ENCODE results near the gene COX19. TPM values are rescaled to one million over a fixed set of nuclear protein-coding genes. Genes with fewer than 3 reads are reported as not detected.

COX19 gene
- total RNA-seq (9.2 and 11.7 TPM in 2 replicates), polyA plus RNA-seq (4.0 and 4.3 TPM in 2 replicates), polyA minus RNA-seq (ENCODE audit: low replicate concordance) (1.6 and 4.4 TPM in 2 replicates)
- 5.0 and 5.3 TPM in 2 replicates for polyA plus RNA-seq (2012)

- Histone ChIP-seq H3K27ac (ENCODE audit: insufficient read depth, low read length) (peak within 1 kb of the TSS; percentile 98), H4K20me1 (ENCODE audit: control insufficient read depth, extremely low read depth, insufficient read depth, low read length) (no peaks in the 10 kb centered on the region), H3K9ac (ENCODE audit: insufficient read depth, low read length) (peak within 1 kb of the TSS; percentile 99), H2AFZ (ENCODE audit: low read length) (peak within 1 kb of the TSS; percentile 67), H3K4me2 (ENCODE audit: extremely low read depth, insufficient read depth, low read length) (peak within 1 kb of the TSS; percentile 97), H3K36me3 (ENCODE audit: control insufficient read depth, insufficient read depth, low read length) (peaks cover 11% of the 10 kb centered on the region), H3K79me2 (ENCODE audit: control insufficient read depth, insufficient read depth, low read length) (peaks cover 41% of the 10 kb centered on the region), H3K4me1 (ENCODE audit: control insufficient read depth, extremely low read depth, insufficient read depth, low read length) (peaks cover 3% of the 10 kb centered on the region), H3K4me3 (replicated peaks in 1 of 4; ENCODE audit: control extremely low read depth in 1 of 4, insufficient read depth in 1 of 4, low read depth in 3 of 4, low read length in 4 of 4) (peak within 1 kb of the TSS; percentile 66 to 98 (median 86)), H3K27me3 (ENCODE audit: control insufficient read depth, insufficient read depth, low read length) (no peaks in the 10 kb centered on the region), H3K9me3 (ENCODE audit: control insufficient read depth, insufficient read depth, low read depth, low read length) (no peaks in the 10 kb centered on the region)
- peak; percentile 87 to 89 for DNase-seq (ENCODE audit: low read depth in 2 of 2)
- no peak for TF ChIP-seq CTCF (conservative IDR thresholded peaks at IDR 0.05 in 1 of 2, IDR thresholded peaks at IDR 0.05 in 1 of 2; ENCODE audit: low read depth in 1 of 2, low read length in 2 of 2)
- TF ChIP-seq EZH2 (IDR thresholded peaks at IDR 0.05; ENCODE audit: low read length, missing control alignments), result no peak
Measured at GRCh38 chr7:974820-975681, at the start of gene COX19. TSS of gene COX19 (minus strand) at chr7:975549. CDS start at chr7:975509, 40 bp downstream.

- H3K9ac ChIP-seq (ENCODE audit: insufficient read depth, low read length), result no peak overlapping the region
- no peak for DNase-seq (ENCODE audit: low read depth in 2 of 2)
- peaks cover 5% of the 10 kb centered on the region for H3K4me1 ChIP-seq (ENCODE audit: control insufficient read depth, extremely low read depth, insufficient read depth, low read length)
- H3K27ac ChIP-seq (ENCODE audit: insufficient read depth, low read length), result no peak overlapping the region
- TF ChIP-seq CTCF (conservative IDR thresholded peaks at IDR 0.05 in 1 of 2, IDR thresholded peaks at IDR 0.05 in 1 of 2; ENCODE audit: low read depth in 1 of 2, low read length in 2 of 2) (no peak), EZH2 (IDR thresholded peaks at IDR 0.05; ENCODE audit: low read length, missing control alignments) (no peak)
- H3K27me3 ChIP-seq (ENCODE audit: control insufficient read depth, insufficient read depth, low read length), result no peaks in the 10 kb centered on the region
- H3K4me3 ChIP-seq (replicated peaks in 1 of 4; ENCODE audit: control extremely low read depth in 1 of 4, insufficient read depth in 1 of 4, low read depth in 3 of 4, low read length in 4 of 4), result no peak overlapping the region
- H3K79me2 ChIP-seq (ENCODE audit: control insufficient read depth, insufficient read depth, low read length), result peaks cover 34% of the 10 kb centered on the region
- no peak overlapping the region for H2AFZ ChIP-seq (ENCODE audit: low read length)
- H3K9me3 ChIP-seq (ENCODE audit: control insufficient read depth, insufficient read depth, low read depth, low read length), result no peaks in the 10 kb centered on the region
- H3K36me3 ChIP-seq (ENCODE audit: control insufficient read depth, insufficient read depth, low read length), result peaks cover 7% of the 10 kb centered on the region
- no peaks in the 10 kb centered on the region for H4K20me1 ChIP-seq (ENCODE audit: control insufficient read depth, extremely low read depth, insufficient read depth, low read length)
- no peak overlapping the region for H3K4me2 ChIP-seq (ENCODE audit: extremely low read depth, insufficient read depth, low read length)
Measured at GRCh38 chr7:1024331-1024841, 49.0 kb upstream of the COX19 start.

- H4K20me1 ChIP-seq (ENCODE audit: control insufficient read depth, extremely low read depth, insufficient read depth, low read length), result no peaks in the 10 kb centered on the region
- peaks cover 34% of the 10 kb centered on the region for H3K79me2 ChIP-seq (ENCODE audit: control insufficient read depth, insufficient read depth, low read length)
Measured at GRCh38 chr7:1022801-1023465, 47.6 kb upstream of the COX19 start.

More at GRCh38 chr7:1022801-1023465, 47.6 kb upstream of the COX19 start:
- Histone ChIP-seq H3K27me3 (ENCODE audit: control insufficient read depth, insufficient read depth, low read length) (no peaks in the 10 kb centered on the region), H3K9me3 (ENCODE audit: control insufficient read depth, insufficient read depth, low read depth, low read length) (no peaks in the 10 kb centered on the region), H3K9ac (ENCODE audit: insufficient read depth, low read length) (no peak overlapping the region), H3K4me2 (ENCODE audit: extremely low read depth, insufficient read depth, low read length) (no peak overlapping the region), H3K4me1 (ENCODE audit: control insufficient read depth, extremely low read depth, insufficient read depth, low read length) (no peaks in the 10 kb centered on the region), H3K36me3 (ENCODE audit: control insufficient read depth, insufficient read depth, low read length) (peaks cover 7% of the 10 kb centered on the region), H2AFZ (ENCODE audit: low read length) (no peak overlapping the region), H3K27ac (ENCODE audit: insufficient read depth, low read length) (no peak overlapping the region), H3K4me3 (replicated peaks in 1 of 4; ENCODE audit: control extremely low read depth in 1 of 4, insufficient read depth in 1 of 4, low read depth in 3 of 4, low read length in 4 of 4) (no peak overlapping the region)
- DNase-seq (ENCODE audit: low read depth in 2 of 2), result no peak
- TF ChIP-seq EZH2 (IDR thresholded peaks at IDR 0.05; ENCODE audit: low read length, missing control alignments), result no peak
- no peak for TF ChIP-seq CTCF (conservative IDR thresholded peaks at IDR 0.05 in 1 of 2, IDR thresholded peaks at IDR 0.05 in 1 of 2; ENCODE audit: low read depth in 1 of 2, low read length in 2 of 2)

Data from fibroblast of lung (primary cell).